Endothelial cell of umbilical vein (primary cell): ENCODE measurements around the gene KIF9.

Experiments
- JUN ChIP-seq: IDR thresholded peaks from 2 replicates; pipeline ENCODE4 v1.6.1; 2011; ENCODE audit warnings: borderline replicate concordance, low read depth; ENCODE audit not compliant: insufficient read length, insufficient read depth
- POLR2AphosphoS5 ChIP-seq: IDR thresholded peaks from 2 replicates; pipeline ENCODE4 v1.6.1; 2012; ENCODE audit warnings: low read depth, mild to moderate bottlenecking, control low read depth, low read length, moderate library complexity; ENCODE audit not compliant: insufficient read depth
- TF ChIP-seq, protein P1 (sequence below), 2 donors: IDR thresholded peaks; 1 replicate in 1 of 2; 2 replicates in 1 of 2; pipeline ENCODE4 v1.5.1; 2011; ENCODE audit warnings: low read length in 2 of 2, mild to moderate bottlenecking in 2 of 2, moderate library complexity in 2 of 2, control low read depth in 1 of 2, inconsistent platforms in 1 of 2, low read depth in 1 of 2; ENCODE audit not compliant: insufficient read depth in 1 of 2; ENCODE audit errors: extremely low read depth in 1 of 2

- TF ChIP-seq, protein P1, sequence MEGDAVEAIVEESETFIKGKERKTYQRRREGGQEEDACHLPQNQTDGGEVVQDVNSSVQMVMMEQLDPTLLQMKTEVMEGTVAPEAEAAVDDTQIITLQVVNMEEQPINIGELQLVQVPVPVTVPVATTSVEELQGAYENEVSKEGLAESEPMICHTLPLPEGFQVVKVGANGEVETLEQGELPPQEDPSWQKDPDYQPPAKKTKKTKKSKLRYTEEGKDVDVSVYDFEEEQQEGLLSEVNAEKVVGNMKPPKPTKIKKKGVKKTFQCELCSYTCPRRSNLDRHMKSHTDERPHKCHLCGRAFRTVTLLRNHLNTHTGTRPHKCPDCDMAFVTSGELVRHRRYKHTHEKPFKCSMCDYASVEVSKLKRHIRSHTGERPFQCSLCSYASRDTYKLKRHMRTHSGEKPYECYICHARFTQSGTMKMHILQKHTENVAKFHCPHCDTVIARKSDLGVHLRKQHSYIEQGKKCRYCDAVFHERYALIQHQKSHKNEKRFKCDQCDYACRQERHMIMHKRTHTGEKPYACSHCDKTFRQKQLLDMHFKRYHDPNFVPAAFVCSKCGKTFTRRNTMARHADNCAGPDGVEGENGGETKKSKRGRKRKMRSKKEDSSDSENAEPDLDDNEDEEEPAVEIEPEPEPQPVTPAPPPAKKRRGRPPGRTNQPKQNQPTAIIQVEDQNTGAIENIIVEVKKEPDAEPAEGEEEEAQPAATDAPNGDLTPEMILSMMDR (IDR thresholded peaks at IDR 0.05; ENCODE audit: extremely low read depth in 1 of 2, insufficient read depth in 1 of 2, low read depth in 1 of 2, low read length in 2 of 2): no peak
- TF ChIP-seq JUN (no peak), POLR2AphosphoS5 (no peak)
These were observed 30.9 kb downstream of the KIF9 start for GRCh38 chr3:47251689-47252088.
